Erythroblast (primary cell): Measurements from ENCODE around the gene SYNPO.

Experiments
- GATA1 ChIP-seq: IDR thresholded peaks from 2 replicates; pipeline ENCODE4 v1.6.1; 2011; ENCODE audit warnings: low read depth, mild to moderate bottlenecking, control low read depth, low read length, moderate library complexity
- POLR2A ChIP-seq: IDR thresholded peaks from 2 replicates; pipeline ENCODE4 v1.6.1; 2011; ENCODE audit warnings: mild to moderate bottlenecking, low read length

DNA sequence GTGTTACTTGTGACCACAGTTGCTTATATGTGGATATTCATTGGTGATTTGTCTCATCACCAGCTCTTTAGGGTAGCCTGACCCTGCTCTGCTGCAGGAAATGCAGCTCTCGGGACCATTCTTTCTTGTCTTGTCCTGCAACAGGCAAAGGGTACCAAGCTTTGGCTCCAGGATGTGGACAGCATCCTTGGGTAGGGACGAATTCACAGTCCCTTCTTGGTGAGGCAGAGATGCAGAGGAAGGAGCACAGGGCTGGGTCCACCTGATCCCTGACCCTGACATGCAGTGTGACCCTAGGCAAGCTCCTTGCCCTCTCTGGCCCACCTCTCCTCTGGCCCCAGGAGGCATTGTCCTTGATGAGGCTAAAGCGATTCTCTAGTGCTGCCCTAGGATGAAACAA lies 37.0 kb upstream of the SYNPO start:
- TF ChIP-seq POLR2A: no peak
- no peak for TF ChIP-seq GATA1
